K562 (cell line): Measurements from ENCODE around the gene CFAP410. TPM values are rescaled to one million over a fixed set of nuclear protein-coding genes. Genes with fewer than 3 reads are reported as not detected.

Source experiments
- ATAC-seq: fragments of 200-7000 bp; cut with Tn5 transposase; 3 replicates; pipeline ENCODE4 v1.9.1; 2020; ENCODE audit warnings: moderate library complexity
- BruUV-seq: library from RNA; stranded (reverse); fragments of 400-500 nt; replicated peaks from 2 replicates; lab custom pipeline; 2021; lab: Mats Ljungman, UMichigan
- CTCF ChIA-PET: fragments of 300-600 bp; formaldehyde crosslinking; extraction: SDS; loops from one replicate; lab custom pipeline; 2021; ENCODE audit warnings: low intra/inter-chr PET ratio; lab: Yijun Ruan, JAX
- POLR2A ChIA-PET: fragments of 300-600, 350-650 bp; sonication (Branson Sonifier 250); formaldehyde crosslinking; extraction: SDS; loops from one replicate; lab custom pipeline; 2021; ENCODE audit warnings: antibody characterized with exemption, inconsistent platforms; lab: Yijun Ruan, JAX
- DNase-seq, 4 experiments: peaks; one replicate each; pipeline versions ENCODE4 v3.0.0 to v3.0.0-alpha.2; 2011 to 2018; ENCODE audit warnings: low spot score in 3 of 4, mixed read lengths in 3 of 4; ENCODE audit errors: extremely low read depth in 1 of 4
- FAIRE-seq: peaks from 2 replicates; lab custom pipeline; 2011; peaks lifted over from hg19 to GRCh38; lab: Jason Lieb, UNC
- H2AFZ ChIP-seq: 2 replicates; pipeline ENCODE4 v1.6.0; 2011; ENCODE audit warnings: low read depth, low read length, control low read depth, inconsistent platforms
- H3K27ac ChIP-seq: fragments of 200-600 bp; 3 replicates; pipeline ENCODE4 v1.8.0; 2011; ENCODE audit warnings: low read depth, mild to moderate bottlenecking, control low read depth, inconsistent platforms, low read length, moderate library complexity, mixed read lengths; ENCODE audit errors: extremely low read depth
- H3K27me3 ChIP-seq, 2 experiments: fragments of 300-600 bp in 1 of 2; 2 replicates in 1 of 2; 3 replicates in 1 of 2; pipeline versions ENCODE4 v1.6.0 to v1.8.0; 2011; ENCODE audit warnings: inconsistent platforms in 2 of 2, low read length in 2 of 2, mild to moderate bottlenecking in 1 of 2, mixed read lengths in 1 of 2, moderate library complexity in 1 of 2; ENCODE audit not compliant: control insufficient read depth in 2 of 2, insufficient read depth in 2 of 2
- H3K36me3 ChIP-seq: fragments of 300-600 bp; 3 replicates; pipeline ENCODE4 v1.8.0; 2011; ENCODE audit warnings: mild to moderate bottlenecking, low read length, inconsistent platforms; ENCODE audit not compliant: control insufficient read depth, insufficient read depth
- H3K4me1 ChIP-seq, 2 experiments: fragments of 200-600 bp in 1 of 2; replicated peaks in 1 of 2; 2 replicates in 1 of 2; 3 replicates in 1 of 2; pipeline versions ENCODE4 v1.5.1 to v1.8.0; 2011; ENCODE audit warnings: inconsistent platforms in 2 of 2, low read length in 2 of 2, mild to moderate bottlenecking in 1 of 2, mixed read lengths in 1 of 2, moderate library complexity in 1 of 2; ENCODE audit not compliant: control insufficient read depth in 2 of 2, insufficient read depth in 2 of 2
- H3K4me2 ChIP-seq: 2 replicates; pipeline ENCODE4 v1.6.1; 2011; ENCODE audit warnings: low read length, control low read depth, inconsistent platforms, mixed read lengths; ENCODE audit not compliant: insufficient read depth
- H3K4me3 ChIP-seq: fragments of 200-600 bp; sonication (generic), shearing (Covaris generic); 2 replicates; pipeline ENCODE4 v1.5.1; 2016; ENCODE audit warnings: control low read depth, inconsistent platforms
- H3K79me2 ChIP-seq: fragments of 200-600 bp; 3 replicates; pipeline ENCODE4 v1.8.0; 2011; ENCODE audit warnings: low read length, inconsistent platforms; ENCODE audit not compliant: control insufficient read depth, insufficient read depth
- H3K9ac ChIP-seq, 2 experiments: 2 replicates each; pipeline versions ENCODE4 v1.6.0 to v1.6.1; 2011; ENCODE audit warnings: low read depth in 2 of 2, low read length in 2 of 2, control low read depth in 1 of 2, inconsistent platforms in 1 of 2, mild to moderate bottlenecking in 1 of 2, mixed read lengths in 1 of 2; ENCODE audit not compliant: insufficient read depth in 1 of 2
- H3K9me1 ChIP-seq: one replicate; pipeline ENCODE4 v1.6.0; 2011; ENCODE audit warnings: inconsistent platforms, mild to moderate bottlenecking, low read length, moderate library complexity; ENCODE audit not compliant: control insufficient read depth, insufficient read depth
- H3K9me3 ChIP-seq: replicated peaks from 2 replicates; pipeline ENCODE4 v1.5.1; 2011; ENCODE audit warnings: low read depth, low read length, inconsistent platforms; ENCODE audit not compliant: control insufficient read depth, insufficient read depth
- H4K20me1 ChIP-seq: replicated peaks from 2 replicates; pipeline ENCODE4 v1.6.1; 2011; ENCODE audit warnings: low read length, inconsistent platforms, mixed read lengths; ENCODE audit not compliant: control insufficient read depth, insufficient read depth
- NFIC ChIP-seq: fragments of 450-650 bp; IDR thresholded peaks from 2 replicates; pipeline ENCODE4 v1.6.1; 2017; ENCODE audit warnings: mild to moderate bottlenecking, inconsistent platforms
- NR2C1 ChIP-seq, 2 experiments: fragments of 450-650 bp; IDR thresholded peaks; 2 replicates each; pipeline ENCODE4 v1.6.1; 2017; ENCODE audit warnings: mild to moderate bottlenecking in 2 of 2, antibody characterized with exemption in 1 of 2, inconsistent platforms in 1 of 2, missing compliant biosample characterization in 1 of 2, missing genetic modification characterization in 1 of 2
- ZBTB17 ChIP-seq: fragments of 450-650 bp; formaldehyde crosslinking; IDR thresholded peaks from 2 replicates; pipeline ENCODE4 v1.4.0; 2020; ENCODE audit warnings: mild to moderate bottlenecking
- ZEB2 ChIP-seq: fragments of 450-650 bp; IDR thresholded peaks from 2 replicates; pipeline ENCODE4 v1.6.1; 2016
- ZFP36 ChIP-seq: fragments of 150-350 bp; IDR thresholded peaks from 2 replicates; pipeline ENCODE4 v1.6.1; 2018; ENCODE audit warnings: low read length, low read depth; ENCODE audit not compliant: partially characterized antibody
- WGBS: fragments of 100-300 bp; shearing (Covaris generic); methylation state at CpG from one replicate; pipeline ENCODE4 v1.1.6; 2016; ENCODE audit warnings: low coverage, mixed read lengths; ENCODE audit not compliant: insufficient coverage; ENCODE audit errors: missing lambda C conversion rate; 5-methylcytosine and 5-hydroxymethylcytosine counted together
- in situ Hi-C: fragments of 300-500 bp; cut with MboI; formaldehyde crosslinking; loops from 4 replicates; pipeline ENCODE4 v1.15.0; 2018; ENCODE audit warnings: inconsistent platforms, mixed read lengths
- intact Hi-C: fragments of 100-400 bp; cut with micrococcal nuclease; formaldehyde crosslinking; loops from 2 replicates; pipeline ENCODE4 v1.14.2; 2022
- polyA plus RNA-seq, 8 experiments: library from polyadenylated mRNA; depleted of rRNA in 4 of 8; stranded (reverse) in 5 of 8; unstranded in 3 of 8; fragments of >200 nt; fragmentation: Nextera tagmentation in 2 of 8; fragmentation: Illumina TruSeq in 1 of 8; extraction: Ambion mirVana in 2 of 8; extraction: Trizol in 1 of 8; gene quantifications; 2 replicates each; pipeline versions ENCODE4 v1.2.1 to v1.2.3, GENCODE V29; 2011 to 2014; ENCODE audit warnings: inconsistent platforms in 1 of 8, missing spikeins in 1 of 8
- total RNA-seq, 7 experiments: library from RNA; depleted of rRNA in 6 of 7; stranded (reverse); fragments of >200 nt in 6 of 7; fragmentation: Illumina TruSeq in 2 of 7; extraction: Trizol in 2 of 7; gene quantifications; 2 replicates each; pipeline versions ENCODE4 v1.2.1 to v1.2.3, GENCODE V29; 2011 to 2021; ENCODE audit warnings: low replicate concordance in 1 of 7
- TF ChIP-seq, protein P1 (sequence below): fragments of 250-450 bp; sonication (Bioruptor Pico); IDR thresholded peaks from 2 replicates; pipeline ENCODE4 v1.4.0; 2020; ENCODE audit warnings: borderline replicate concordance

Gene CFAP410
- total and polyA plus RNA-seq, 9 of the 15 experiments (the other 6 are each of a cell fraction or from before 2014, with no cell fraction given), result 0.07 to 17.3 (median 2.3) TPM

DNA sequence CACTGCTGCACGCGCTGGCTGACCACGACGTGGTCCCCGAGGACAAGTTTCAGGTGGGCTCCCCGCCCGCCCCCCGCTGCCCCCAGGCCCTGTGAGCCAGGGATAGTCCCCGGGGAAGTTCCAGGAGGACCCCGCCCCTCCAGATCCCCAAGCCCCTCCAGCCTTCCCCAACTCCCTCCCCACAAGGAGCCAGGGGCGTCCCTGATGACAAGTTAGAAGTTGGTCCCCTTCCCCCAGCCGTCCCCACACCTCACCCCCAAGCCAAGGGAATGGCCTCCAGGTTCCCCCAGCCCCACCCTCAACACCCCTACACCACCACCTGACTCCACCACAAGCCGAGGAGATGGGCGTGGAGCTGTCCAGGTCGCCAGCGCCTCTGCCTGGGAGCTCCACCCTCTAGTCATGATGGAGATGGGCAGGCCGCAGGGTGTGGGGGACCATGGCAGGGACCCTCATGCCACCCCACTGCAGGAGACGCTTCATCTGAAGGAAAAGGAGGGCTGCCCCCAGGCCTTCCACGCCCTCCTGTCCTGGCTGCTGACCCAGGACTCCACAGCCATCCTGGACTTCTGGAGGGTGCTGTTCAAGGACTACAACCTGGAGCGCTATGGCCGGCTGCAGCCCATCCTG lies 53.0 kb downstream of the CFAP410 start (continued):
- TF ChIP-seq NR2C1 (IDR thresholded peaks at IDR 0.05), result no peak
- TF ChIP-seq NR2C1 (tag; IDR thresholded peaks at IDR 0.05), result no peak
- no peak for TF ChIP-seq ZEB2
- TF ChIP-seq NFIC, result no peak
- TF ChIP-seq, protein P1, sequence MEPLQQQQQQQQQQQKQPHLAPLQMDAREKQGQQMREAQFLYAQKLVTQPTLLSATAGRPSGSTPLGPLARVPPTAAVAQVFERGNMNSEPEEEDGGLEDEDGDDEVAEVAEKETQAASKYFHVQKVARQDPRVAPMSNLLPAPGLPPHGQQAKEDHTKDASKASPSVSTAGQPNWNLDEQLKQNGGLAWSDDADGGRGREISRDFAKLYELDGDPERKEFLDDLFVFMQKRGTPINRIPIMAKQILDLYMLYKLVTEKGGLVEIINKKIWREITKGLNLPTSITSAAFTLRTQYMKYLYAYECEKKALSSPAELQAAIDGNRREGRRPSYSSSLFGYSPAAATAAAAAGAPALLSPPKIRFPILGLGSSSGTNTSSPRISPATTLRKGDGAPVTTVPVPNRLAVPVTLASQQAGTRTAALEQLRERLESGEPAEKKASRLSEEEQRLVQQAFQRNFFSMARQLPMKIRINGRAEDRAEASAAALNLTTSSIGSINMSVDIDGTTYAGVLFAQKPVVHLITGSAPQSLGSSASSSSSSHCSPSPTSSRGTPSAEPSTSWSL, result no peak

DNA sequence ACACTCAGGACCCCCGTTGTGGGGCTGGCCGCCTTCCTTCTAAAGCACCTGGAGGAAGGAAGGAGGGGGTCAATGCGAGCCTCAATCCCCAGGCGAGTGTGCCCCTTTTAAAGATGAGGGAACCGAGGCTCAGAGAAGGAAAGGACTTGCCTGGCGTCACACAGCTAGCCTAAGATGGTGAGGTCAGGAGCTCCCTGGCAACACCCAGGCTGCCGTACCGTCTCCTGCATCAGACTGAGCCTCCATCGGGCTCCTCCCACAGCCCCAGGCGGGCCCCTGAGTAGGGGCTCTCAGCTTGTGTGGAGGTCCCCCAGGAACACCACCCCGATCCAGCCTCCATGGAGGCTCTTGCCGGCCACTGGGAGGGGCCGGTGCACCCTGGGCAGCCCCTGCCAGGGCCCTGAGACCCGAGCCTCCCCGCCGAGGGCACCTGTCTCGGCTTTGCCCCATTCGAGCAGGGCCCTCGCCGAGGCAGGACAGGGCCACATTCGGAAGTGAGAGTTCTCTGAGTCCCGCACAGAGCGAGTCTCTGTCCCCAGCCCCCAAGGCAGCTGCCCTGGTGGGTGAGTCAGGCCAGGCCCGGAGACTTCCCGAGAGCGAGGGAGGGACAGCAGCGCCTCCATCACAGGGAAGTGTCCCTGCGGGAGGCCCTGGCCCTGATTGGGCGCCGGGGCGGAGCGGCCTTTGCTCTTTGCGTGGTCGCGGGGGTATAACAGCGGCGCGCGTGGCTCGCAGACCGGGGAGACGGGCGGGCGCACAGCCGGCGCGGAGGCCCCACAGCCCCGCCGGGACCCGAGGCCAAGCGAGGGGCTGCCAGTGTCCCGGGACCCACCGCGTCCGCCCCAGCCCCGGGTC lies 53.8 kb downstream of the CFAP410 start, which contains the start of gene AIRE:
Gene AIRE (plus strand): TSS at position 739 of the 855 bp plus-strand sequence. CDS start 131 bp downstream, outside the sequence.
- Histone ChIP-seq H3K4me1 (peaks cover 0 to 38% of the 10 kb centered on the region in 2 experiments; a peak in 2 of 5 replicates), H3K4me2 (no peak within 1 kb of the TSS), H3K9me3 (no peaks in the 10 kb centered on the region), H4K20me1 (peaks cover 20% of the 10 kb centered on the region), H3K36me3 (no peaks in the 10 kb centered on the region), H3K4me3 (no peak within 1 kb of the TSS), H2AFZ (no peak within 1 kb of the TSS), H3K27ac (no peak within 1 kb of the TSS), H3K79me2 (no peaks in the 10 kb centered on the region), H3K9me1 (no peaks in the 10 kb centered on the region), H3K9ac (no peak within 1 kb of the TSS), H3K27me3 (peaks cover 30 to 82% of the 10 kb centered on the region in 2 experiments; a peak in 4 of 5 replicates)
- CTCF ChIA-PET, result no interaction called here
- ATAC-seq (peak; percentile 19; the same call in 2 of the 3 replicates), DNase-seq (no peak), FAIRE-seq (no peak)
- no TSS peak for BruUV-seq
- intact Hi-C loops (no loop called here), in situ Hi-C loops (loop anchor here (25.0 kb wide), 1 partner anchor 123 kb away; no protein-coding TSS in a partner anchor)
- POLR2A ChIA-PET, result interaction anchor here (1.6 kb wide), 1 partner anchor 12 kb away, joined by 5 read pairs; no protein-coding TSS in a partner anchor
- TF ChIP-seq ZBTB17 (CRISPR knock-in tag), result no peak
- TF ChIP-seq ZFP36, result peak; percentile 56
- 3% methylated on average over 34 of the region's 56 CpGs for WGBS
